Right cardiac atrium (tissue), 5 donors: Measurements from ENCODE around the gene TCF20. TPM values are rescaled to one million over a fixed set of nuclear protein-coding genes. Genes with fewer than 3 reads are reported as not detected.

Experiments used
- ATAC-seq, 2 donors: fragments of 200-7000 bp; cut with Tn5 transposase; one replicate each; pipeline versions ENCODE4 v1.8.0 to v1.9.1; 2020; ENCODE audit warnings: moderate library complexity in 2 of 2, mild to moderate bottlenecking in 1 of 2
- DNase-seq, 3 donors: peaks; one replicate each; pipeline ENCODE4 v3.0.0-alpha.2; 2020
- H3K27ac ChIP-seq: one replicate; pipeline ENCODE4 v1.5.1; 2013; ENCODE audit warnings: mild to moderate bottlenecking, low read length, control low read depth, moderate library complexity
- H3K27me3 ChIP-seq: one replicate; pipeline ENCODE4 v1.6.1; 2013; ENCODE audit not compliant: control insufficient read depth, insufficient read depth
- H3K4me1 ChIP-seq: one replicate; pipeline ENCODE4 v1.6.1; 2013; ENCODE audit warnings: low read length; ENCODE audit not compliant: control insufficient read depth, insufficient read depth
- H3K4me3 ChIP-seq: one replicate; pipeline ENCODE4 v1.5.1; 2013; ENCODE audit warnings: low read length, control low read depth
- H3K9me3 ChIP-seq: one replicate; pipeline ENCODE4 v1.6.1; 2013; ENCODE audit warnings: low read length; ENCODE audit not compliant: control insufficient read depth
- WGBS: extraction: QIAGEN DNeasy Blood & Tissue Kit; methylation state at CpG from one replicate; pipeline ENCODE4 v1.1.7; 2013; 5-methylcytosine and 5-hydroxymethylcytosine counted together
- intact Hi-C, 4 donors: fragments of 100-400 bp; cut with DNase I; formaldehyde crosslinking; loops; one replicate each; pipeline versions ENCODE4 v1.11.0 to v1.14.0; 2022 to 2023
- polyA plus RNA-seq: library from polyadenylated mRNA; stranded (reverse); fragments of 200-250 nt; gene quantifications from one replicate; pipeline ENCODE4 v1.2.3, GENCODE V29; 2013
- total RNA-seq, 4 donors: library from RNA; stranded (reverse); fragmentation: NEBNext Ultra II Directional; extraction: Animal tissue kit (Norgen Biotek cat#: 25700); gene quantifications; one replicate each; pipeline ENCODE4 v1.2.1, GENCODE V29; 2021
- donor health status: healthy with polysubstance abuse.
- donor health status: DM: no; HTN: yes; CAD: no.
- donor health status: DM: no; HTN: no; CAD: no.
- donor health status: DM: no; HTN: yes; CAD: no; lungs with severe emphysema.
- donor health status: DM: yes; HTN: yes; CAD: no.

The TCF20 gene
- total and polyA plus RNA-seq, 5 donors, result 6.5 to 19.6 (median 17.4) TPM

GRCh38 chr22:42225841-42226240 is 44.6 kb downstream of the TCF20 start:
- Histone ChIP-seq H3K27me3 (no peaks in the 10 kb centered on the region), H3K4me3 (no peak overlapping the region), H3K27ac (no peak overlapping the region), H3K4me1 (peaks cover 23% of the 10 kb centered on the region), H3K9me3 (no peaks in the 10 kb centered on the region)
- ATAC-seq (no peak), DNase-seq (no peak)
- WGBS, result 79% methylated on average over 1 of the region's 1 CpG
- intact Hi-C loops, result no loop called here

GRCh38 chr22:42222140-42222539 is 48.3 kb downstream of the TCF20 start:
- intact Hi-C loops, result no loop called here
- Histone ChIP-seq H3K4me3 (no peak overlapping the region), H3K27ac (no peak overlapping the region), H3K4me1 (peaks cover 1% of the 10 kb centered on the region), H3K27me3 (no peaks in the 10 kb centered on the region), H3K9me3 (no peaks in the 10 kb centered on the region)
- no peak for DNase-seq
- ATAC-seq, result no peak
- 95% methylated on average over 1 of the region's 1 CpG for WGBS

Other genes with a start within 250 kb of the TCF20 start
- 10 to 100 TPM; 14.6 to 16.3 (median 15.4) TPM for gene NAGA, start 199.8 kb downstream of the TCF20 start, total RNA-seq
- 9.4 TPM for gene NAGA, start 199.8 kb downstream of the TCF20 start, polyA plus RNA-seq
- gene PHETA2, start 196.4 kb downstream of the TCF20 start, total RNA-seq, result 10 to 100 TPM in 1 of 4 donors, 1 to 10 TPM in 3; 7.4 to 11.5 (median 7.9) TPM
- 6.4 TPM for gene PHETA2, start 196.4 kb downstream of the TCF20 start, polyA plus RNA-seq
- 100 to 1,000 TPM; 124 to 190 (median 153) TPM for gene SMDT1, start 191.0 kb downstream of the TCF20 start, total RNA-seq
- gene SMDT1, start 191.0 kb downstream of the TCF20 start, polyA plus RNA-seq, result 188 TPM
- 100 to 1,000 TPM; 212 to 255 (median 231) TPM for gene NDUFA6, start 179.9 kb downstream of the TCF20 start, total RNA-seq
- gene NDUFA6, start 179.9 kb downstream of the TCF20 start, polyA plus RNA-seq, result 467 TPM
- gene CYP2D6, start 139.8 kb downstream of the TCF20 start, total RNA-seq, result under 1 TPM; 0.19 to 0.29 (median 0.23) TPM
- 0.29 TPM for gene CYP2D6, start 139.8 kb downstream of the TCF20 start, polyA plus RNA-seq
- 1 to 10 TPM; 2.5 to 4.9 (median 3.2) TPM for gene NFAM1, start 161.8 kb upstream of the TCF20 start, total RNA-seq
- gene NFAM1, start 161.8 kb upstream of the TCF20 start, polyA plus RNA-seq, result 1.0 TPM
- gene RRP7A, start 249.1 kb upstream of the TCF20 start, total RNA-seq, result 10 to 100 TPM; 23.5 to 29.8 (median 25.1) TPM
- gene RRP7A, start 249.1 kb upstream of the TCF20 start, polyA plus RNA-seq, result 19.3 TPM